Measurements from ENCODE around the gene ATAT1. TPM values are rescaled to one million over a fixed set of nuclear protein-coding genes. Genes with fewer than 3 reads are reported as not detected.

ATAT1 gene
- total and polyA plus RNA-seq, 9 of the 15 experiments (the other 6 are each of a cell fraction or from before 2014, with no cell fraction given) = 0.65 to 5.8 (median 1.6) TPM

DNA sequence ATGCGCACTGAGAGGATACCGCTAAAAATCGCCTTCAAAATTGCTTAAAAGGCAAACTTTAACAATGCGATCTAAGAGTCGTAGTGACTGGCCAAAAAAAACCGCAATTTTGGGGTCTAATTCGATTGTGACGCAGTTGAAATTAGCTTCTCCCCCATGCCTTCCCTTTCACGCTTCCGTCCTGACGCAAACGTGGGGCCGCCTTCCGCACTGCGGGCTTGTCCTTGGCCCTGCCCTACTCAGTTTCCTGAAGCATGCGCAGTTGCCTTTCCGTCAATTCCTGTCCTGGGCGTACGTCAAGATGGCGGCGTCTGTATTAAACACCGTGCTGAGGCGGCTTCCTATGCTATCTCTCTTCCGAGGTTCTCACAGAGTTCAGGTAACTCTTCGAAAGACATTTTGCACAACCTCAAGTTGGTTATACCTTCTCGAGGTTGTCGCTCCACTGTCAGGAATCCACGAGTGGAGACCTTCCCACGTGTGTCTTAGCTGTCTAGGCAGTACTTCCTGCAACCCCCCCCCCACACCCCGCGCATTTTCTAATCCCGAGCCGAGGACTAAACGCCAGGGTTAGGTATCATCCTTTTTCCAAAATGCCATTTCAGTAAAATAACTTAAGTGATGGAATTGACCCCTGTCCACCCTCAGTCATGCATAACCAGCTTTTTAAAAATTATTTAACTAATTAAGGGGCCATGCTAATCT is 9.0 kb upstream of the ATAT1 start, which contains the start of gene MRPS18B (continued):
- TF ChIP-seq, protein P1, sequence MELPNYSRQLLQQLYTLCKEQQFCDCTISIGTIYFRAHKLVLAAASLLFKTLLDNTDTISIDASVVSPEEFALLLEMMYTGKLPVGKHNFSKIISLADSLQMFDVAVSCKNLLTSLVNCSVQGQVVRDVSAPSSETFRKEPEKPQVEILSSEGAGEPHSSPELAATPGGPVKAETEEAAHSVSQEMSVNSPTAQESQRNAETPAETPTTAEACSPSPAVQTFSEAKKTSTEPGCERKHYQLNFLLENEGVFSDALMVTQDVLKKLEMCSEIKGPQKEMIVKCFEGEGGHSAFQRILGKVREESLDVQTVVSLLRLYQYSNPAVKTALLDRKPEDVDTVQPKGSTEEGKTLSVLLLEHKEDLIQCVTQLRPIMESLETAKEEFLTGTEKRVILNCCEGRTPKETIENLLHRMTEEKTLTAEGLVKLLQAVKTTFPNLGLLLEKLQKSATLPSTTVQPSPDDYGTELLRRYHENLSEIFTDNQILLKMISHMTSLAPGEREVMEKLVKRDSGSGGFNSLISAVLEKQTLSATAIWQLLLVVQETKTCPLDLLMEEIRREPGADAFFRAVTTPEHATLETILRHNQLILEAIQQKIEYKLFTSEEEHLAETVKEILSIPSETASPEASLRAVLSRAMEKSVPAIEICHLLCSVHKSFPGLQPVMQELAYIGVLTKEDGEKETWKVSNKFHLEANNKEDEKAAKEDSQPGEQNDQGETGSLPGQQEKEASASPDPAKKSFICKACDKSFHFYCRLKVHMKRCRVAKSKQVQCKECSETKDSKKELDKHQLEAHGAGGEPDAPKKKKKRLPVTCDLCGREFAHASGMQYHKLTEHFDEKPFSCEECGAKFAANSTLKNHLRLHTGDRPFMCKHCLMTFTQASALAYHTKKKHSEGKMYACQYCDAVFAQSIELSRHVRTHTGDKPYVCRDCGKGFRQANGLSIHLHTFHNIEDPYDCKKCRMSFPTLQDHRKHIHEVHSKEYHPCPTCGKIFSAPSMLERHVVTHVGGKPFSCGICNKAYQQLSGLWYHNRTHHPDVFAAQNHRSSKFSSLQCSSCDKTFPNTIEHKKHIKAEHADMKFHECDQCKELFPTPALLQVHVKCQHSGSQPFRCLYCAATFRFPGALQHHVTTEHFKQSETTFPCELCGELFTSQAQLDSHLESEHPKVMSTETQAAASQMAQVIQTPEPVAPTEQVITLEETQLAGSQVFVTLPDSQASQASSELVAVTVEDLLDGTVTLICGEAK (IDR thresholded peaks at IDR 0.05) = peak; percentile 81
- TF ChIP-seq, protein P1 (CRISPR knock-in tag; IDR thresholded peaks at IDR 0.05) = no peak
- TF ChIP-seq IRF2 (CRISPR knock-in tag; IDR thresholded peaks at IDR 0.05) = no peak
- TF ChIP-seq ZFP30 (CRISPR knock-in tag; IDR thresholded peaks at IDR 0.05; ENCODE audit: borderline replicate concordance) = no peak
- TF ChIP-seq, protein P2, sequence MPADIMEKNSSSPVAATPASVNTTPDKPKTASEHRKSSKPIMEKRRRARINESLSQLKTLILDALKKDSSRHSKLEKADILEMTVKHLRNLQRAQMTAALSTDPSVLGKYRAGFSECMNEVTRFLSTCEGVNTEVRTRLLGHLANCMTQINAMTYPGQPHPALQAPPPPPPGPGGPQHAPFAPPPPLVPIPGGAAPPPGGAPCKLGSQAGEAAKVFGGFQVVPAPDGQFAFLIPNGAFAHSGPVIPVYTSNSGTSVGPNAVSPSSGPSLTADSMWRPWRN (IDR thresholded peaks at IDR 0.05; ENCODE audit: low read depth) = no peak
- 0 out of 2 replicates have a peak, but pooled peaks have one; percentile 6 for TF ChIP-seq ZEB2 (IDR thresholded peaks at IDR 0.05)
- peak in 1 of 2 experiments; percentile 79; a peak in 1 of 4 replicates for TF ChIP-seq CSDE1 (IDR thresholded peaks at IDR 0.05)
- TF ChIP-seq ZNF174 (CRISPR knock-in tag; IDR thresholded peaks at IDR 0.05) = peak; percentile 38; the same call in 1 of the 2 replicates
- TF ChIP-seq EWSR1 (IDR thresholded peaks at IDR 0.05; ENCODE audit: borderline replicate concordance, low read depth, partially characterized antibody) = no peak
- TF ChIP-seq ZBTB7A (IDR thresholded peaks at IDR 0.05; ENCODE audit: borderline replicate concordance, control insufficient read depth, low read depth, low read length) = no peak
- TF ChIP-seq HCFC1 (IDR thresholded peaks at IDR 0.05; ENCODE audit: low read depth, low read length) = no peak; the same call in 1 of the 2 replicates
- TF ChIP-seq JUNB (CRISPR knock-in tag; conservative IDR thresholded peaks at IDR 0.05) = no peak
- TF ChIP-seq ZBTB8A (IDR thresholded peaks at IDR 0.05; ENCODE audit: partially characterized antibody) = no peak

All from K562 (cell line).